Cardiac fibroblast (primary cell): Measurements from ENCODE around the gene WDR38.
"Not testable (repeated sequence)": the region's sequence is repeated elsewhere in the genome, so short reads cannot be mapped to it uniquely, and the experiment has no call there.

Experiments used
- DNase-seq, 2 donors: peaks; one replicate each; pipeline versions ENCODE4 v3.0.0 to v3.0.0-alpha.2; 2010; ENCODE audit warnings: low read depth in 2 of 2
- H3K4me3 ChIP-seq, 2 donors: replicated peaks in 1 of 2; 1 replicate in 1 of 2; 2 replicates in 1 of 2; pipeline ENCODE4 v1.5.1; 2011; ENCODE audit warnings: low read depth in 2 of 2, low read length in 2 of 2, mild to moderate bottlenecking in 2 of 2, moderate library complexity in 1 of 2
- CTCF ChIP-seq: IDR thresholded peaks from one replicate; pipeline ENCODE4 v1.5.1; 2011; ENCODE audit warnings: low read depth, mild to moderate bottlenecking, low read length, inconsistent platforms

Gene WDR38

GRCh38 chr9:124834591-124834990 lies 18.7 kb upstream of the WDR38 start:
- no peak overlapping the region for H3K4me3 ChIP-seq
- TF ChIP-seq CTCF = no peak
- DNase-seq = peak; percentile 39 to 68

DNA sequence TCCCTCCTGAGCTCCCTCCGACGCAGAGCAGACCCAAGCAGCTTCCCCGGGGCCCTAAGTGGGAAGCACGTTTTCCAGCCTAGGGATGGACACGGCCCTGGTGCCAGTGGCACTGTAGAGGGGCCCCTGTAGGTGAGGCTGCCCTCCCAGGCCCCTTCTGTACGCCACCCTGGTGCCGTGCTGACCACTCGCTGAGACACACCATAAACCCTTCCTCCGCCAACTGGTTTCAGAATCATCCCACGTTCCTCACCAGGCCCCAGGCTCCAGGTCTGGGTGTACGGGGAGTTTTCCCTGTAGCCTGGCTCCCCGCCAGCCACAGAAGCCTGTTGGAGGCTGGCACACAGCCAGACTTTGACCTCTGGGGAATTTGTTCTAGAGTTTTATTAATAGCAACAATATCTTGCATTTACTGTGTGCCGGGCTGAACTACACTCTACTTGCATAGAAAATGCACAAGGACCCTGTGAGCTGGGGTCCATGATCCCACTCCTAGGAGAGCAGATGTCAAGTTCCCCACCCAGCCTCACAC lies 18.2 kb upstream of the WDR38 start:
- H3K4me3 ChIP-seq = no peak overlapping the region
- peak; percentile 90 to 91 for DNase-seq
- no peak for TF ChIP-seq CTCF

DNA sequence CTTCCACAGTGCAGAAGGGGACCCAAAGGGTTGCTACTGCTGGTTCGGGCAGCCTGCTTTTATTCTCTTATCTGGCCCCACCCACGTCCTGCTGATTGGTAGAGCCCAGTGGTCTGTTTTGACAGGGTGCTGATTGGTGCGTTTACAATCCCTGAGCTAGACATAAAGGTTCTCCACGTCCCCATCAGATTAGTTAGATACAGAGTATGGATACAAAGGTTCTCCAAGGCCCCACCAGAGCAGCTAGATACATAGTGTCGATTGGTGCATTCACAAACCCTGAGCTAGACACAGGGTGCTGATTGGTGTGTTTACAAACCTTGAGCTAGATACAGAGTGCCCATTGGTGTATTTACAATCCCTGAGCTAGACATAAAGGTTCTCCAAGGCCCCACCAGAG lies 15.1 kb upstream of the WDR38 start:
- DNase-seq, H3K4me3 ChIP-seq: not testable (repeated sequence)

- not testable (repeated sequence) for DNase-seq, H3K4me3 ChIP-seq
These were observed 14.5 kb upstream of the WDR38 start for GRCh38 chr9:124838567-124839275.

- no peak overlapping the region for H3K4me3 ChIP-seq
- peak; percentile 68 for TF ChIP-seq CTCF
- DNase-seq = peak; percentile 43 to 50
These were observed 13.5 kb upstream of the WDR38 start for GRCh38 chr9:124839612-124840299.

- peak; percentile 43 for TF ChIP-seq CTCF
- H3K4me3 ChIP-seq = no peak overlapping the region
- DNase-seq = no peak
These were observed 12.9 kb upstream of the WDR38 start for GRCh38 chr9:124840300-124840833.

- TF ChIP-seq CTCF = no peak
- no peak overlapping the region for H3K4me3 ChIP-seq
- no peak for DNase-seq
These were observed 12.0 kb upstream of the WDR38 start for GRCh38 chr9:124841075-124841821.
